Activated CD8-positive, alpha-beta T cell treated with anti-CD3 and anti-CD28 coated beads, Interleukin-2, amount 10 ng/mL, durations not matched to agents 7 days and 5 days (primary cell): ENCODE measurements around the gene EXOC6. TPM values are rescaled to one million over a fixed set of nuclear protein-coding genes. Genes with fewer than 3 reads are reported as not detected.

Experiments used
- ATAC-seq: fragments of 150-1000 bp; cut with Tn5 transposase; one replicate; pipeline ENCODE4 v1.10.0; 2021; ENCODE audit warnings: moderate library complexity
- CTCF ChIA-PET: fragments of 350-600 bp; sonication (Branson Sonifier 250); formaldehyde crosslinking; loops from one replicate; lab custom pipeline; 2021; ENCODE audit warnings: antibody characterized with exemption; lab: Charles Lee
- POLR2A ChIA-PET: fragments of 350-600 bp; sonication (Branson Sonifier 250); formaldehyde crosslinking; loops from one replicate; lab custom pipeline; 2021; ENCODE audit warnings: antibody characterized with exemption; lab: Charles Lee
- DNase-seq: peaks from one replicate; pipeline ENCODE4 v3.0.0-alpha.2; 2020
- H3K27ac Mint-ChIP-seq: one replicate; pipeline ENCODE4 v1.8.0; 2021; ENCODE audit warnings: mild to moderate bottlenecking, mixed read lengths
- H3K27me3 Mint-ChIP-seq: one replicate; pipeline ENCODE4 v1.8.0; 2021; ENCODE audit warnings: low read depth, mixed read lengths
- H3K36me3 Mint-ChIP-seq: one replicate; pipeline ENCODE4 v1.8.0; 2021; ENCODE audit warnings: low read depth, mixed read lengths
- H3K4me1 Mint-ChIP-seq: one replicate; pipeline ENCODE4 v1.8.0; 2021; ENCODE audit warnings: low read depth, mixed read lengths
- H3K4me3 Mint-ChIP-seq: one replicate; pipeline ENCODE4 v1.8.0; 2021; ENCODE audit warnings: mild to moderate bottlenecking, mixed read lengths
- H3K9me3 Mint-ChIP-seq: one replicate; pipeline ENCODE4 v1.8.0; 2022; ENCODE audit warnings: mixed read lengths; ENCODE audit not compliant: insufficient read depth
- total RNA-seq, 2 experiments: library from RNA; stranded (reverse); gene quantifications; one replicate each; pipeline ENCODE4 v1.2.3, GENCODE V29; 2021

The EXOC6 gene
- total RNA-seq, 2 experiments from 2014 or later: 11.7 to 12.5 TPM

GRCh38 chr10:92993699-92994272, 145.5 kb downstream of the EXOC6 start:
- no peak overlapping the region for H3K27ac Mint-ChIP-seq
- no peak for DNase-seq
- H3K9me3 Mint-ChIP-seq: no peaks in the 10 kb centered on the region
- POLR2A ChIA-PET: no interaction called here
- H3K4me1 Mint-ChIP-seq: peaks cover 11% of the 10 kb centered on the region
- H3K4me3 Mint-ChIP-seq: no peak overlapping the region
- CTCF ChIA-PET: interaction anchor here (1.1 kb wide), 1 partner anchor 29 kb away, joined by 3 read pairs; no protein-coding TSS in a partner anchor
- no peaks in the 10 kb centered on the region for H3K36me3 Mint-ChIP-seq
- no peaks in the 10 kb centered on the region for H3K27me3 Mint-ChIP-seq
- ATAC-seq: no peak

GRCh38 chr10:92995509-92995908, 147.2 kb downstream of the EXOC6 start:
- CTCF ChIA-PET: interaction anchor here (3.5 kb wide), 1 partner anchor 11 kb away, joined by 15 read pairs; no protein-coding TSS in a partner anchor
- no peaks in the 10 kb centered on the region for H3K27me3 Mint-ChIP-seq

GRCh38 chr10:92997620-92998019, 149.3 kb downstream of the EXOC6 start:
- Mint-ChIP-seq H3K27ac (no peak overlapping the region), H3K4me3 (no peak overlapping the region), H3K4me1 (peaks cover 7% of the 10 kb centered on the region), H3K36me3 (no peaks in the 10 kb centered on the region), H3K9me3 (no peaks in the 10 kb centered on the region), H3K27me3 (no peaks in the 10 kb centered on the region)
- ATAC-seq (no peak), DNase-seq (no peak)
- POLR2A ChIA-PET: no interaction called here
- CTCF ChIA-PET: interaction anchor here (1.4 to 3.5 kb wide), 2 partner anchors 8 to 10 kb away, joined by 4 to 15 read pairs; no protein-coding TSS in a partner anchor

More at GRCh38 chr10:92995509-92995908, 147.2 kb downstream of the EXOC6 start:
- no peak overlapping the region for H3K27ac Mint-ChIP-seq
- H3K4me3 Mint-ChIP-seq: no peak overlapping the region
- ATAC-seq: no peak
- H3K4me1 Mint-ChIP-seq: peaks cover 10% of the 10 kb centered on the region
- POLR2A ChIA-PET: no interaction called here
- H3K9me3 Mint-ChIP-seq: no peaks in the 10 kb centered on the region
- DNase-seq: no peak
- no peaks in the 10 kb centered on the region for H3K36me3 Mint-ChIP-seq

- POLR2A ChIA-PET: no interaction called here
- no peak overlapping the region for H3K4me3 Mint-ChIP-seq
- H3K27me3 Mint-ChIP-seq: no peaks in the 10 kb centered on the region
- CTCF ChIA-PET: no interaction called here
- DNase-seq (no peak), ATAC-seq (no peak)
- no peak overlapping the region for H3K27ac Mint-ChIP-seq
- no peaks in the 10 kb centered on the region for H3K4me1 Mint-ChIP-seq
- no peaks in the 10 kb centered on the region for H3K36me3 Mint-ChIP-seq
- H3K9me3 Mint-ChIP-seq: no peaks in the 10 kb centered on the region
Measured at GRCh38 chr10:92999191-92999590, 150.9 kb downstream of the EXOC6 start.

- CTCF ChIA-PET: interaction anchor here (0.7 to 2.2 kb wide), 8 partner anchors 10 to 346 kb away, joined by 3 to 15 read pairs (median 4); no protein-coding TSS in a partner anchor
- no peaks in the 10 kb centered on the region for H3K4me1 Mint-ChIP-seq
- H3K4me3 Mint-ChIP-seq: no peak overlapping the region
- no peak overlapping the region for H3K27ac Mint-ChIP-seq
- DNase-seq (no peak), ATAC-seq (no peak)
- H3K27me3 Mint-ChIP-seq: no peaks in the 10 kb centered on the region
- H3K36me3 Mint-ChIP-seq: no peaks in the 10 kb centered on the region
- POLR2A ChIA-PET: no interaction called here
- no peaks in the 10 kb centered on the region for H3K9me3 Mint-ChIP-seq
Measured at GRCh38 chr10:93006435-93007039, 158.2 kb downstream of the EXOC6 start.

- no peak for ATAC-seq
- POLR2A ChIA-PET: no interaction called here
- Mint-ChIP-seq H3K9me3 (no peaks in the 10 kb centered on the region), H3K4me1 (no peaks in the 10 kb centered on the region), H3K36me3 (no peaks in the 10 kb centered on the region), H3K4me3 (no peak overlapping the region), H3K27ac (no peak overlapping the region), H3K27me3 (no peaks in the 10 kb centered on the region)
- no peak for DNase-seq
- CTCF ChIA-PET: no interaction called here
Measured at GRCh38 chr10:93015722-93016121, 167.4 kb downstream of the EXOC6 start.

GRCh38 chr10:93023013-93023650, 174.8 kb downstream of the EXOC6 start:
- H3K4me1 Mint-ChIP-seq: no peaks in the 10 kb centered on the region
- no peak for DNase-seq
- no peak for ATAC-seq
- no peaks in the 10 kb centered on the region for H3K9me3 Mint-ChIP-seq
- CTCF ChIA-PET: interaction anchor here (1.3 kb wide), 1 partner anchor 58 kb away, joined by 4 read pairs; no protein-coding TSS in a partner anchor
- no peaks in the 10 kb centered on the region for H3K27me3 Mint-ChIP-seq
- POLR2A ChIA-PET: no interaction called here
- H3K36me3 Mint-ChIP-seq: no peaks in the 10 kb centered on the region
- H3K4me3 Mint-ChIP-seq: no peak overlapping the region
- H3K27ac Mint-ChIP-seq: no peak overlapping the region

- Mint-ChIP-seq H3K4me3 (no peak overlapping the region), H3K27ac (no peak overlapping the region), H3K36me3 (no peaks in the 10 kb centered on the region), H3K4me1 (no peaks in the 10 kb centered on the region), H3K9me3 (no peaks in the 10 kb centered on the region), H3K27me3 (no peaks in the 10 kb centered on the region)
- DNase-seq (no peak), ATAC-seq (no peak)
- CTCF ChIA-PET: no interaction called here
- POLR2A ChIA-PET: no interaction called here
Measured at GRCh38 chr10:93026072-93026471, 177.8 kb downstream of the EXOC6 start.

GRCh38 chr10:93027508-93027907, 179.2 kb downstream of the EXOC6 start:
- Mint-ChIP-seq H3K27me3 (no peaks in the 10 kb centered on the region), H3K36me3 (no peaks in the 10 kb centered on the region), H3K27ac (no peak overlapping the region), H3K4me1 (no peaks in the 10 kb centered on the region), H3K9me3 (no peaks in the 10 kb centered on the region), H3K4me3 (no peak overlapping the region)
- POLR2A ChIA-PET: no interaction called here
- no peak for ATAC-seq
- CTCF ChIA-PET: no interaction called here
- no peak for DNase-seq

GRCh38 chr10:93028883-93029282, 180.6 kb downstream of the EXOC6 start:
- no peaks in the 10 kb centered on the region for H3K27me3 Mint-ChIP-seq
- H3K9me3 Mint-ChIP-seq: no peaks in the 10 kb centered on the region
- H3K27ac Mint-ChIP-seq: no peak overlapping the region
- ChIA-PET POLR2A (no interaction called here), CTCF (no interaction called here)
- no peaks in the 10 kb centered on the region for H3K4me1 Mint-ChIP-seq
- no peak for ATAC-seq
- no peak for DNase-seq
- no peaks in the 10 kb centered on the region for H3K36me3 Mint-ChIP-seq
- H3K4me3 Mint-ChIP-seq: no peak overlapping the region

- POLR2A ChIA-PET: no interaction called here
- Mint-ChIP-seq H3K4me3 (no peak overlapping the region), H3K36me3 (no peaks in the 10 kb centered on the region), H3K27me3 (no peaks in the 10 kb centered on the region), H3K4me1 (no peaks in the 10 kb centered on the region), H3K27ac (no peak overlapping the region), H3K9me3 (no peaks in the 10 kb centered on the region)
- ATAC-seq: no peak
- DNase-seq: no peak
- CTCF ChIA-PET: no interaction called here
Measured at GRCh38 chr10:93030409-93030808, 182.1 kb downstream of the EXOC6 start.

GRCh38 chr10:93032105-93032808, 183.9 kb downstream of the EXOC6 start:
- Mint-ChIP-seq H3K9me3 (no peaks in the 10 kb centered on the region), H3K36me3 (no peaks in the 10 kb centered on the region), H3K27me3 (no peaks in the 10 kb centered on the region), H3K4me3 (no peak overlapping the region), H3K27ac (no peak overlapping the region), H3K4me1 (no peaks in the 10 kb centered on the region)
- POLR2A ChIA-PET: no interaction called here
- ATAC-seq: no peak
- CTCF ChIA-PET: no interaction called here
- DNase-seq: no peak
